Measurements from ENCODE around the gene RSPO3. TPM values are rescaled to one million over a fixed set of nuclear protein-coding genes. Genes with fewer than 3 reads are reported as not detected.
"Not testable (repeated sequence)": the region's sequence is repeated elsewhere in the genome, so short reads cannot be mapped to it uniquely, and the experiment has no call there.

Gene RSPO3
- 1 to 10 TPM; 2.3 to 6.2 TPM for total RNA-seq
- long read RNA-seq, transcript RSPO3-201 (5 exons, 2,697 nt): major isoform, 5 of 5 reads
- long read RNA-seq, partial matches to known transcripts: 0 of 5 reads
- long read RNA-seq, other reads (novel, unspliced or antisense): 0 of 5 reads

GRCh38 chr6:127118298-127119101 is at the start of gene RSPO3:
Gene RSPO3 (plus strand): TSS chr6:127118671. CDS start chr6:127119193, 522 bp downstream.
- peak; percentile 11 to 23 for DNase-seq
- intact Hi-C loops (cut with DNase I, micrococcal nuclease): no loop called here

GRCh38 chr6:127069659-127070279 is 48.7 kb upstream of the RSPO3 start:
- DNase-seq (no peak), ATAC-seq (peak; percentile 46)
- intact Hi-C loops (cut with DNase I, micrococcal nuclease): no loop called here

More at GRCh38 chr6:127118298-127119101, at the start of gene RSPO3:
- no peak for ATAC-seq

- no peak for DNase-seq
- no peak for ATAC-seq
- intact Hi-C loops (cut with DNase I, micrococcal nuclease): no loop called here
These were observed 45.2 kb upstream of the RSPO3 start for GRCh38 chr6:127073222-127073621.

- intact Hi-C loops (cut with DNase I, micrococcal nuclease): no loop called here
- ATAC-seq (no peak), DNase-seq (no peak)
These were observed 42.0 kb upstream of the RSPO3 start for GRCh38 chr6:127076466-127076865.

- DNase-seq: no peak
- no peak for ATAC-seq
- intact Hi-C loops (cut with DNase I, micrococcal nuclease): no loop called here
These were observed 40.6 kb upstream of the RSPO3 start for GRCh38 chr6:127077886-127078285.

- no peak for ATAC-seq
- intact Hi-C loops (cut with DNase I, micrococcal nuclease): no loop called here
- DNase-seq: no peak
These were observed 39.8 kb upstream of the RSPO3 start for GRCh38 chr6:127078669-127079068.

GRCh38 chr6:127079681-127080080 is 38.8 kb upstream of the RSPO3 start:
- ATAC-seq (no peak), DNase-seq (no peak)
- intact Hi-C loops (cut with DNase I, micrococcal nuclease): no loop called here

- no peak for DNase-seq
- intact Hi-C loops (cut with DNase I, micrococcal nuclease): no loop called here
- no peak for ATAC-seq
These were observed 38.4 kb upstream of the RSPO3 start for GRCh38 chr6:127080081-127080480.

GRCh38 chr6:127083231-127083962 is 35.1 kb upstream of the RSPO3 start:
- intact Hi-C loops (cut with DNase I, micrococcal nuclease): no loop called here
- no peak for ATAC-seq
- no peak for DNase-seq

GRCh38 chr6:127083963-127084310 is 34.5 kb upstream of the RSPO3 start:
- ATAC-seq (no peak), DNase-seq (no peak)
- intact Hi-C loops (cut with DNase I, micrococcal nuclease): no loop called here

GRCh38 chr6:127085181-127085580 is 33.3 kb upstream of the RSPO3 start:
- intact Hi-C loops (cut with DNase I, micrococcal nuclease): no loop called here
- DNase-seq (no peak), ATAC-seq (no peak)

- intact Hi-C loops (cut with DNase I, micrococcal nuclease): no loop called here
- ATAC-seq: no peak
- no peak for DNase-seq
These were observed 28.4 kb upstream of the RSPO3 start for GRCh38 chr6:127090051-127090450.

GRCh38 chr6:127092466-127092865 is 26.0 kb upstream of the RSPO3 start:
- DNase-seq: no peak
- ATAC-seq: no peak
- intact Hi-C loops (cut with DNase I, micrococcal nuclease): no loop called here

GRCh38 chr6:127094791-127095190 is 23.7 kb upstream of the RSPO3 start:
- DNase-seq (no peak), ATAC-seq (no peak)
- intact Hi-C loops (cut with DNase I, micrococcal nuclease): no loop called here

GRCh38 chr6:127096167-127096566 is 22.3 kb upstream of the RSPO3 start:
- intact Hi-C loops (cut with DNase I, micrococcal nuclease): no loop called here
- DNase-seq: no peak
- ATAC-seq: no peak

- intact Hi-C loops (cut with DNase I, micrococcal nuclease); DNase-seq; ATAC-seq: not testable (repeated sequence)
These were observed 21.0 kb upstream of the RSPO3 start for GRCh38 chr6:127097442-127097841.

GRCh38 chr6:127100510-127101140 is 17.8 kb upstream of the RSPO3 start:
- DNase-seq: no peak
- intact Hi-C loops (cut with DNase I, micrococcal nuclease): no loop called here
- no peak for ATAC-seq

- DNase-seq: no peak
- ATAC-seq: no peak
- intact Hi-C loops (cut with DNase I, micrococcal nuclease): no loop called here
These were observed 16.2 kb upstream of the RSPO3 start for GRCh38 chr6:127102299-127102698.

GRCh38 chr6:127102859-127103258 is 15.6 kb upstream of the RSPO3 start:
- no peak for ATAC-seq
- no peak for DNase-seq
- intact Hi-C loops (cut with DNase I, micrococcal nuclease): no loop called here
